GM12878 (cell line): Measurements from ENCODE around the gene SSH2. TPM values are rescaled to one million over a fixed set of nuclear protein-coding genes. Genes with fewer than 3 reads are reported as not detected.
"Not testable (repeated sequence)": the region's sequence is repeated elsewhere in the genome, so short reads cannot be mapped to it uniquely, and the experiment has no call there.

Source experiments
- ATAC-seq: fragments of 200-7000 bp; cut with Tn5 transposase; 3 replicates; pipeline ENCODE4 v1.9.1; 2020; ENCODE audit warnings: mild to moderate bottlenecking, moderate library complexity
- BruUV-seq: library from RNA; stranded (reverse); fragments of 400-500 nt; replicated peaks from 2 replicates; lab custom pipeline; 2021; lab: Mats Ljungman, UMichigan
- CTCF ChIA-PET: fragments of 300-600 bp; sonication (Branson Sonifier 250); formaldehyde crosslinking; extraction: SDS; loops from one replicate; lab custom pipeline; 2021; ENCODE audit warnings: inconsistent platforms; lab: Yijun Ruan, JAX
- POLR2A ChIA-PET: fragments of 350-600 bp; formaldehyde crosslinking; extraction: SDS; loops from one replicate; lab custom pipeline; 2021; ENCODE audit warnings: inconsistent platforms; lab: Charles Lee
- RAD21 ChIA-PET: fragments of 300-600 bp; sonication (Branson Sonifier 250); formaldehyde crosslinking; loops from one replicate; lab custom pipeline; 2023; ENCODE audit warnings: antibody characterized with exemption; ENCODE audit not compliant: unreplicated experiment; lab: Charles Lee
- SMC1A ChIA-PET: fragments of 300-600 bp; sonication (Branson Sonifier 250); formaldehyde crosslinking; loops from one replicate; lab custom pipeline; 2023; ENCODE audit not compliant: unreplicated experiment, uncharacterized antibody; lab: Charles Lee
- DNase-seq: peaks from one replicate; pipeline ENCODE4 v3.0.0-alpha.2; 2011; ENCODE audit warnings: low read depth, low spot score
- FAIRE-seq: peaks from 3 replicates; lab custom pipeline; 2011; peaks lifted over from hg19 to GRCh38; lab: Jason Lieb, UNC
- H2AFZ ChIP-seq: 2 replicates; pipeline ENCODE4 v1.6.0; 2011; ENCODE audit warnings: low read depth, low read length, control low read depth; ENCODE audit not compliant: control insufficient read depth
- H3K27ac ChIP-seq: 2 replicates; pipeline ENCODE4 v1.5.1; 2011; ENCODE audit warnings: control low read depth; ENCODE audit not compliant: control insufficient read depth, insufficient read depth
- H3K27me3 ChIP-seq, 2 experiments: replicated peaks in 1 of 2; 2 replicates each; pipeline versions ENCODE4 v1.6.0 to v1.6.1; 2011; ENCODE audit warnings: low read length in 1 of 2; ENCODE audit not compliant: control insufficient read depth in 2 of 2, insufficient read depth in 2 of 2
- H3K36me3 ChIP-seq, 2 experiments: 2 replicates each; pipeline ENCODE4 v1.5.1; 2011; ENCODE audit warnings: low read length in 1 of 2; ENCODE audit not compliant: control insufficient read depth in 2 of 2, insufficient read depth in 2 of 2
- H3K4me1 ChIP-seq: 2 replicates; pipeline ENCODE4 v1.6.1; 2011; ENCODE audit warnings: mild to moderate bottlenecking, low read length, moderate library complexity, mixed read lengths; ENCODE audit not compliant: control insufficient read depth, insufficient read depth
- H3K4me2 ChIP-seq: 2 replicates; pipeline ENCODE4 v1.6.0; 2011; ENCODE audit warnings: control low read depth; ENCODE audit not compliant: control insufficient read depth, insufficient read depth
- H3K4me3 ChIP-seq: fragments of 200-600 bp; sonication (generic); 2 replicates; pipeline ENCODE4 v1.5.1; 2016
- H3K79me2 ChIP-seq: 2 replicates; pipeline ENCODE4 v1.6.0; 2011; ENCODE audit warnings: low read length; ENCODE audit not compliant: control insufficient read depth, insufficient read depth
- H3K9ac ChIP-seq: 2 replicates; pipeline ENCODE4 v1.8.0; 2011; ENCODE audit warnings: low read length, control low read depth, mixed read lengths; ENCODE audit not compliant: control insufficient read depth, insufficient read depth
- H3K9me3 ChIP-seq: replicated peaks from 3 replicates; pipeline ENCODE4 v1.5.1; 2011; ENCODE audit warnings: mild to moderate bottlenecking, low read length; ENCODE audit not compliant: control insufficient read depth, insufficient read depth
- H4K20me1 ChIP-seq: 2 replicates; pipeline ENCODE4 v1.6.0; 2011; ENCODE audit not compliant: control insufficient read depth, insufficient read depth
- BCL3 ChIP-seq: IDR thresholded peaks from 2 replicates; pipeline ENCODE4 v1.6.1; 2011; ENCODE audit warnings: borderline replicate concordance, low read depth, mild to moderate bottlenecking, moderate library complexity, low read length; ENCODE audit not compliant: insufficient read depth, poor library complexity, severe bottlenecking
- HSF1 ChIP-seq: fragments of 150-350 bp; IDR thresholded peaks from 2 replicates; pipeline ENCODE4 v1.6.1; 2014; ENCODE audit warnings: mild to moderate bottlenecking, low read depth, low read length
- JUNB ChIP-seq: IDR thresholded peaks from 2 replicates; pipeline ENCODE4 v1.6.1; 2016; ENCODE audit warnings: antibody characterized with exemption, mild to moderate bottlenecking
- KAT2A ChIP-seq: conservative IDR thresholded peaks from 2 replicates; pipeline ENCODE4 v1.6.1; 2011; ENCODE audit warnings: low read depth, low read length; ENCODE audit not compliant: control insufficient read depth
- KDM1A ChIP-seq: fragments of 200-600 bp; sonication (generic); IDR thresholded peaks from 2 replicates; pipeline ENCODE4 v1.6.1; 2016; ENCODE audit warnings: borderline replicate concordance
- MEF2A ChIP-seq: IDR thresholded peaks from 2 replicates; pipeline ENCODE4 v1.6.1; 2011; ENCODE audit warnings: low read depth, mild to moderate bottlenecking, low read length, moderate library complexity; ENCODE audit not compliant: insufficient read depth
- SUZ12 ChIP-seq: fragments of 200-600 bp; sonication (generic); IDR thresholded peaks from one replicate; pipeline ENCODE4 v1.6.1; 2018; ENCODE audit warnings: antibody characterized with exemption, mild to moderate bottlenecking; ENCODE audit not compliant: unreplicated experiment
- ZBTB11 ChIP-seq: fragments of 450-650 bp; formaldehyde crosslinking; IDR thresholded peaks from 2 replicates; pipeline ENCODE4 v1.5.0; 2022; ENCODE audit warnings: mild to moderate bottlenecking, missing genetic modification characterization
- WGBS: methylation state at CpG from one replicate; pipeline ENCODE4 v1.1.6; 2016; ENCODE audit warnings: low lambda C conversion rate; ENCODE audit not compliant: insufficient replicate concordance, insufficient coverage; ENCODE audit errors: missing lambda C conversion rate; 5-methylcytosine and 5-hydroxymethylcytosine counted together
- in situ Hi-C: fragments of 300-500 bp; cut with MboI; formaldehyde crosslinking; loops from 9 replicates; pipeline ENCODE4 v1.14.3; 2018; ENCODE audit warnings: mixed read lengths
- intact Hi-C: fragments of 100-400 bp; cut with micrococcal nuclease; formaldehyde crosslinking; loops from one replicate; pipeline ENCODE4 v1.14.2; 2022; ENCODE audit not compliant: unreplicated experiment
- polyA plus RNA-seq, 11 experiments: library from polyadenylated mRNA; depleted of rRNA in 4 of 11; unstranded in 6 of 11; stranded (reverse) in 5 of 11; fragments of >200 nt; fragmentation: Nextera tagmentation in 4 of 11; fragmentation: Illumina TruSeq in 1 of 11; extraction: Ambion mirVana in 4 of 11; extraction: Trizol in 1 of 11; gene quantifications; 1 replicate in 1 of 11; 2 replicates in 10 of 11; pipeline versions ENCODE4 v1.2.1 to v1.2.3, GENCODE V29; 2011 to 2016; ENCODE audit warnings: inconsistent platforms in 2 of 11, missing spikeins in 2 of 11, low read depth in 1 of 11
- total RNA-seq, 4 experiments: library from RNA; depleted of rRNA in 3 of 4; stranded (reverse); fragments of >200 nt in 3 of 4; fragmentation: Illumina TruSeq in 1 of 4; extraction: Trizol in 1 of 4; gene quantifications; 2 replicates each; pipeline versions ENCODE4 v1.2.1 to v1.2.3, GENCODE V29; 2013 to 2021

SSH2 gene
- total and polyA plus RNA-seq, 10 of the 15 experiments (the other 5 are each of a cell fraction or from before 2014, with no cell fraction given) = 9.3 to 65.9 (median 34.0) TPM

- in situ Hi-C loops (no loop called here), intact Hi-C loops (no loop called here)
- FAIRE-seq (no peak), DNase-seq (no peak), ATAC-seq (no peak)
- Histone ChIP-seq H3K27me3 (no peaks in the 10 kb centered on the region), H3K79me2 (no peaks in the 10 kb centered on the region), H3K4me3 (no peak overlapping the region), H3K4me2 (no peak overlapping the region), H3K36me3 (no peaks in the 10 kb centered on the region), H3K9me3 (no peaks in the 10 kb centered on the region), H3K4me1 (no peaks in the 10 kb centered on the region), H3K27ac (no peak overlapping the region), H4K20me1 (no peaks in the 10 kb centered on the region), H3K9ac (no peak overlapping the region), H2AFZ (no peak overlapping the region)
- SMC1A ChIA-PET = interaction anchor here (0.9 to 4.1 kb wide), 5 partner anchors 25 to 67 kb away, joined by 3 to 27 read pairs (median 3); partner anchors contain the start of gene SSH2
- RAD21 ChIA-PET = interaction anchor here (0.5 to 1.2 kb wide), 2 partner anchors 25 to 235 kb away, joined by 3 read pairs; no protein-coding TSS in a partner anchor
- TSS peak; percentile 34 for BruUV-seq
- TF ChIP-seq JUNB = no peak
- TF ChIP-seq SUZ12 = no peak
- TF ChIP-seq HSF1 = no peak
- TF ChIP-seq MEF2A = no peak
- no peak for TF ChIP-seq ZBTB11 (CRISPR knock-in tag)
- TF ChIP-seq KAT2A = no peak
- no peak for TF ChIP-seq BCL3
- no peak for TF ChIP-seq KDM1A
- POLR2A ChIA-PET = interaction anchor here (0.7 to 0.9 kb wide), 3 partner anchors 44 to 223 kb away, joined by 3 read pairs; no protein-coding TSS in a partner anchor
- 94% methylated on average over 1 of the region's 1 CpG for WGBS
- CTCF ChIA-PET = no interaction called here
These were observed 55.0 kb downstream of the SSH2 start for GRCh38 chr17:29874931-29875596.

GRCh38 chr17:29874358-29874757 lies 55.7 kb downstream of the SSH2 start:
- intact Hi-C loops, H2AFZ ChIP-seq, H3K27ac ChIP-seq, H3K4me2 ChIP-seq, in situ Hi-C loops, H3K4me3 ChIP-seq, ATAC-seq, H4K20me1 ChIP-seq, BruUV-seq, DNase-seq, FAIRE-seq, H3K27me3 ChIP-seq, H3K9me3 ChIP-seq, H3K36me3 ChIP-seq, H3K4me1 ChIP-seq, H3K79me2 ChIP-seq, H3K9ac ChIP-seq: not testable (repeated sequence)
- SMC1A ChIA-PET = interaction anchor here (0.8 to 4.1 kb wide), 6 partner anchors 24 to 66 kb away, joined by 3 to 27 read pairs (median 3); partner anchors contain the start of gene SSH2
- CTCF ChIA-PET = interaction anchor here (1.6 to 3.6 kb wide), 2 partner anchors 57 to 64 kb away, joined by 3 to 26 read pairs; no protein-coding TSS in a partner anchor
- 100% methylated on average over 1 of the region's 1 CpG for WGBS
- RAD21 ChIA-PET = interaction anchor here (1.2 kb wide), 1 partner anchor 24 kb away, joined by 3 read pairs; no protein-coding TSS in a partner anchor
- POLR2A ChIA-PET = interaction anchor here (0.9 kb wide), 2 partner anchors 57 to 223 kb away, joined by 3 read pairs; no protein-coding TSS in a partner anchor
